ENCODE results near the gene TMEM91.

TMEM91 gene

GRCh38 chr19:41351339-41352245, 24.7 kb upstream of the TMEM91 start:
- no peaks in the 10 kb centered on the region for H3K9me2 ChIP-seq (replicated peaks; ENCODE audit: insufficient read depth, low read length)
- H3K79me2 ChIP-seq (ENCODE audit: insufficient read depth, low read length) = peaks cover 53% of the 10 kb centered on the region
- H3K27ac ChIP-seq (ENCODE audit: low read depth, low read length) = peak overlapping the region; percentile 86
- no peak overlapping the region for H2AFZ ChIP-seq (ENCODE audit: low read depth, low read length, severe bottlenecking)
- H3K36me3 ChIP-seq (ENCODE audit: low read length) = peaks cover 3% of the 10 kb centered on the region; the same call in 1 of the 2 replicates
- TF ChIP-seq CTCF (IDR thresholded peaks at IDR 0.05; ENCODE audit: insufficient read depth, low read length, poor library complexity, severe bottlenecking) = no peak
- TF ChIP-seq EZH2phosphoT487 (conservative IDR thresholded peaks at IDR 0.05; ENCODE audit: low read length) = no peak
- peak overlapping the region; percentile 94 for H3K9ac ChIP-seq (ENCODE audit: low read length)
- H3F3A ChIP-seq (ENCODE audit: insufficient read depth) = peaks cover 4% of the 10 kb centered on the region; the same call in 1 of the 2 replicates
- H3K27me3 ChIP-seq (ENCODE audit: low read length) = no peaks in the 10 kb centered on the region
- H4K20me1 ChIP-seq (ENCODE audit: low read depth, low read length) = peaks cover 4% of the 10 kb centered on the region; the same call in 1 of the 2 replicates
- peak overlapping the region; percentile 92 for H3K4me3 ChIP-seq (ENCODE audit: insufficient read depth, low read length, poor library complexity, severe bottlenecking)
- H3K4me2 ChIP-seq (ENCODE audit: low read depth, low read length, poor library complexity, severe bottlenecking) = peak overlapping the region; percentile 74
- no peaks in the 10 kb centered on the region for H3K9me3 ChIP-seq (ENCODE audit: insufficient read depth, low read length)

- Histone ChIP-seq H3K27ac (ENCODE audit: low read depth, low read length) (peak overlapping the region; percentile 86), H3K9me3 (ENCODE audit: insufficient read depth, low read length) (no peaks in the 10 kb centered on the region), H3K9me2 (replicated peaks; ENCODE audit: insufficient read depth, low read length) (no peaks in the 10 kb centered on the region), H4K20me1 (ENCODE audit: low read depth, low read length) (peaks cover 4% of the 10 kb centered on the region; the same call in 1 of the 2 replicates), H3K4me2 (ENCODE audit: low read depth, low read length, poor library complexity, severe bottlenecking) (peak overlapping the region; percentile 74), H3K36me3 (ENCODE audit: low read length) (peaks cover 3% of the 10 kb centered on the region; the same call in 1 of the 2 replicates), H3K79me2 (ENCODE audit: insufficient read depth, low read length) (peaks cover 51% of the 10 kb centered on the region), H3K4me3 (ENCODE audit: insufficient read depth, low read length, poor library complexity, severe bottlenecking) (peak overlapping the region; percentile 92), H3K9ac (ENCODE audit: low read length) (peak overlapping the region; percentile 94), H3K27me3 (ENCODE audit: low read length) (no peaks in the 10 kb centered on the region), H3F3A (ENCODE audit: insufficient read depth) (peaks cover 4% of the 10 kb centered on the region; the same call in 1 of the 2 replicates), H2AFZ (ENCODE audit: low read depth, low read length, severe bottlenecking) (no peak overlapping the region)
- TF ChIP-seq CTCF (IDR thresholded peaks at IDR 0.05; ENCODE audit: insufficient read depth, low read length, poor library complexity, severe bottlenecking) = no peak
- no peak for TF ChIP-seq EZH2phosphoT487 (conservative IDR thresholded peaks at IDR 0.05; ENCODE audit: low read length)
Measured at GRCh38 chr19:41352279-41352608, 24.1 kb upstream of the TMEM91 start.

GRCh38 chr19:41352609-41353465, 23.5 kb upstream of the TMEM91 start:
- Histone ChIP-seq H3K4me2 (ENCODE audit: low read depth, low read length, poor library complexity, severe bottlenecking) (peak overlapping the region; percentile 74), H3K9ac (ENCODE audit: low read length) (peak overlapping the region; percentile 94), H3K9me3 (ENCODE audit: insufficient read depth, low read length) (no peaks in the 10 kb centered on the region), H4K20me1 (ENCODE audit: low read depth, low read length) (peaks cover 4% of the 10 kb centered on the region; the same call in 1 of the 2 replicates), H3K79me2 (ENCODE audit: insufficient read depth, low read length) (peaks cover 48% of the 10 kb centered on the region), H3K27ac (ENCODE audit: low read depth, low read length) (peak overlapping the region; percentile 86), H3K4me3 (ENCODE audit: insufficient read depth, low read length, poor library complexity, severe bottlenecking) (peak overlapping the region; percentile 92), H3K27me3 (ENCODE audit: low read length) (no peaks in the 10 kb centered on the region), H3K36me3 (ENCODE audit: low read length) (peaks cover 3% of the 10 kb centered on the region; the same call in 1 of the 2 replicates), H2AFZ (ENCODE audit: low read depth, low read length, severe bottlenecking) (peak overlapping the region; percentile 47), H3F3A (ENCODE audit: insufficient read depth) (peaks cover 4% of the 10 kb centered on the region; the same call in 1 of the 2 replicates), H3K9me2 (replicated peaks; ENCODE audit: insufficient read depth, low read length) (no peaks in the 10 kb centered on the region)
- peak; percentile 97 for TF ChIP-seq CTCF (IDR thresholded peaks at IDR 0.05; ENCODE audit: insufficient read depth, low read length, poor library complexity, severe bottlenecking)
- no peak for TF ChIP-seq EZH2phosphoT487 (conservative IDR thresholded peaks at IDR 0.05; ENCODE audit: low read length)

Measured in SU-DHL-6 (cell line).